ENCODE results near the gene MYO5A.

DNA sequence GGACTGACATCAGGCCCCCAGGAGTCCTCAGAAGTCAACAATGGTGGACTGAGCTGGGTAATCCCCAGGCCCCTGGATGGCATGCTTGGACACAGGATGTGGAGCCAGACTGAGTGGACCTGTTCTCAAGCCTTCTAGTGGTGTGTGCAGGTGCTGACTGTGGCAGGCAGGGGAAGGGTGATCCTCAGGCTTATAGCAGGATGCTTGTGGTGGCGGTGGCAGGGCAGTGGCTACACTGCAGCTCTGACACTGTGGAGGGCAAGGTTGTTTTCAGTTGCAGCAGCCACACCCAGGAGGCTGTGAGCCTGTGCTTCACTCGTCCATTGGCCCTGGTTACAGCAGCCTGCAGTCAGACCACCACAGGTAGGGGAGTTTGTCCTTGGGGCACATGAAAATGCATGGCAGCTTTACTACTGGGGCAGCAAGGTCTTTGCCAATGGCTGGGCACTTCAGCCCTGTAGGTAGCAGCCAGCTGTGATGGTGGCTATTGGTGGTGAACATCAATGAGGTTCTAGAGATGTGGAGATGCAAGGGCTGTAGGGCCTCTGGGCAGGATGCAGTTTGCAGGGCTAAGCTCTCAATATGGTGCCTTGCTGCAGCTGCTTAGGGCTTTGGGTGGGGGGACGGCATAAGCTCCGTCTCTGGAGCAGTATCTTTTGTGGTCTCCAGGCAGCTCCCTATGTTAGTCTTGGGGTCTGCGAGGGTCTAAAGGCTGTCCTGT, 17.5 kb upstream of the MYO5A start:
- TF ChIP-seq, protein P1, sequence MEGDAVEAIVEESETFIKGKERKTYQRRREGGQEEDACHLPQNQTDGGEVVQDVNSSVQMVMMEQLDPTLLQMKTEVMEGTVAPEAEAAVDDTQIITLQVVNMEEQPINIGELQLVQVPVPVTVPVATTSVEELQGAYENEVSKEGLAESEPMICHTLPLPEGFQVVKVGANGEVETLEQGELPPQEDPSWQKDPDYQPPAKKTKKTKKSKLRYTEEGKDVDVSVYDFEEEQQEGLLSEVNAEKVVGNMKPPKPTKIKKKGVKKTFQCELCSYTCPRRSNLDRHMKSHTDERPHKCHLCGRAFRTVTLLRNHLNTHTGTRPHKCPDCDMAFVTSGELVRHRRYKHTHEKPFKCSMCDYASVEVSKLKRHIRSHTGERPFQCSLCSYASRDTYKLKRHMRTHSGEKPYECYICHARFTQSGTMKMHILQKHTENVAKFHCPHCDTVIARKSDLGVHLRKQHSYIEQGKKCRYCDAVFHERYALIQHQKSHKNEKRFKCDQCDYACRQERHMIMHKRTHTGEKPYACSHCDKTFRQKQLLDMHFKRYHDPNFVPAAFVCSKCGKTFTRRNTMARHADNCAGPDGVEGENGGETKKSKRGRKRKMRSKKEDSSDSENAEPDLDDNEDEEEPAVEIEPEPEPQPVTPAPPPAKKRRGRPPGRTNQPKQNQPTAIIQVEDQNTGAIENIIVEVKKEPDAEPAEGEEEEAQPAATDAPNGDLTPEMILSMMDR (optimal IDR thresholded peaks at IDR 0.05 in 1 of 3, IDR thresholded peaks at IDR 0.05 in 1 of 3, conservative IDR thresholded peaks at IDR 0.05 in 1 of 3; ENCODE audit: extremely low read depth in 1 of 3, insufficient read depth in 2 of 3, low read length in 3 of 3), result no peak
- no peak for TF ChIP-seq EZH2 (IDR thresholded peaks at IDR 0.05; ENCODE audit: low read length)
